WTC11 (cell line): ENCODE results near the gene TSPAN10. TPM values are rescaled to one million over a fixed set of nuclear protein-coding genes. Genes with fewer than 3 reads are reported as not detected.

Experiments
- ATAC-seq: fragments of 200-7000 bp; cut with Tn5 transposase; 2 replicates; pipeline ENCODE4 v1.10.0; 2021; ENCODE audit warnings: mild to moderate bottlenecking, moderate library complexity
- CTCF ChIA-PET: fragments of 300-600 bp; sonication (Branson Sonifier 250); formaldehyde crosslinking; loops from one replicate; lab custom pipeline; 2021; ENCODE audit warnings: antibody characterized with exemption; lab: Charles Lee
- POLR2A ChIA-PET: fragments of 350-600 bp; sonication (Branson Sonifier 250); formaldehyde crosslinking; loops from one replicate; lab custom pipeline; 2021; ENCODE audit warnings: antibody characterized with exemption; lab: Charles Lee
- DNase-seq: peaks from one replicate; pipeline ENCODE4 v3.0.0; 2021; ENCODE audit warnings: low spot score
- H3K27ac Mint-ChIP-seq: 2 replicates; pipeline ENCODE4 v1.8.0; 2021; ENCODE audit warnings: mixed read lengths
- H3K27me3 Mint-ChIP-seq: 2 replicates; pipeline ENCODE4 v1.8.0; 2021; ENCODE audit warnings: low read depth, mild to moderate bottlenecking, moderate library complexity, mixed read lengths
- H3K36me3 Mint-ChIP-seq: 2 replicates; pipeline ENCODE4 v1.8.0; 2021; ENCODE audit warnings: mixed read lengths
- H3K4me1 Mint-ChIP-seq: 2 replicates; pipeline ENCODE4 v1.8.0; 2022; ENCODE audit warnings: mixed read lengths
- H3K4me3 Mint-ChIP-seq: 2 replicates; pipeline ENCODE4 v1.8.0; 2021; ENCODE audit warnings: mild to moderate bottlenecking, moderate library complexity, mixed read lengths
- H3K9me3 Mint-ChIP-seq: 2 replicates; pipeline ENCODE4 v1.8.0; 2021; ENCODE audit warnings: mixed read lengths
- ATF1 ChIP-seq: sonication (generic); formaldehyde crosslinking; IDR thresholded peaks from 2 replicates; pipeline ENCODE4 v1.8.1; 2023; ENCODE audit warnings: mild to moderate bottlenecking, moderate library complexity, missing genetic modification reagents
- EMX1 ChIP-seq: fragments of 250-450 bp; sonication (Bioruptor Pico); IDR thresholded peaks from 2 replicates; pipeline ENCODE4 v1.8.0; 2021; ENCODE audit warnings: mild to moderate bottlenecking
- FOXJ3 ChIP-seq: sonication (generic); formaldehyde crosslinking; IDR thresholded peaks from 2 replicates; pipeline ENCODE4 v1.9.0; 2021; ENCODE audit warnings: missing genetic modification reagents, mild to moderate bottlenecking, borderline replicate concordance
- FOXK1 ChIP-seq: sonication (generic); formaldehyde crosslinking; IDR thresholded peaks from 2 replicates; pipeline ENCODE4 v1.8.0; 2022; ENCODE audit warnings: mild to moderate bottlenecking, moderate library complexity, missing genetic modification reagents
- GRHL2 ChIP-seq: fragments of 250-450 bp; sonication (Bioruptor Pico); IDR thresholded peaks from 2 replicates; pipeline ENCODE4 v1.8.0; 2022; ENCODE audit warnings: mild to moderate bottlenecking, moderate library complexity; ENCODE audit not compliant: insufficient replicate concordance, severe bottlenecking
- GTF2I ChIP-seq: fragments of 250-450 bp; sonication (Bioruptor Pico); conservative IDR thresholded peaks from 2 replicates; pipeline ENCODE4 v1.4.0; 2021; ENCODE audit warnings: mild to moderate bottlenecking
- IRF2 ChIP-seq: sonication (generic); formaldehyde crosslinking; IDR thresholded peaks from 2 replicates; pipeline ENCODE4 v1.8.0; 2022; ENCODE audit warnings: low read depth, missing genetic modification reagents, borderline replicate concordance
- JAZF1 ChIP-seq: fragments of 250-450 bp; sonication (Bioruptor Pico); IDR thresholded peaks from 2 replicates; pipeline ENCODE4 v1.9.0; 2021; ENCODE audit warnings: moderate library complexity, mild to moderate bottlenecking, inconsistent platforms
- MYBL2 ChIP-seq: sonication (generic); formaldehyde crosslinking; IDR thresholded peaks from 2 replicates; pipeline ENCODE4 v1.8.1; 2023; ENCODE audit warnings: mild to moderate bottlenecking, moderate library complexity, missing genetic modification reagents
- NFATC4 ChIP-seq: fragments of 250-450 bp; sonication (Bioruptor Pico); IDR thresholded peaks from 2 replicates; pipeline ENCODE4 v1.9.0; 2021; ENCODE audit warnings: mild to moderate bottlenecking
- NR1H2 ChIP-seq: sonication (generic); formaldehyde crosslinking; IDR thresholded peaks from 2 replicates; pipeline ENCODE4 v1.9.0; 2021; ENCODE audit warnings: mild to moderate bottlenecking, moderate library complexity, missing genetic modification reagents
- RELA ChIP-seq: sonication (generic); formaldehyde crosslinking; IDR thresholded peaks from 2 replicates; pipeline ENCODE4 v1.8.1; 2022; ENCODE audit warnings: missing genetic modification reagents, mild to moderate bottlenecking, borderline replicate concordance
- SMAD4 ChIP-seq: sonication (generic); formaldehyde crosslinking; IDR thresholded peaks from 2 replicates; pipeline ENCODE4 v1.8.0; 2022; ENCODE audit warnings: mild to moderate bottlenecking, missing genetic modification reagents
- SOX15 ChIP-seq: fragments of 250-450 bp; sonication (Bioruptor Pico); IDR thresholded peaks from 2 replicates; pipeline ENCODE4 v1.9.0; 2021; ENCODE audit warnings: mild to moderate bottlenecking
- TEAD1 ChIP-seq: sonication (generic); formaldehyde crosslinking; IDR thresholded peaks from 2 replicates; pipeline ENCODE4 v1.8.0; 2022; ENCODE audit warnings: mild to moderate bottlenecking, missing genetic modification reagents
- ZBTB21 ChIP-seq: sonication (generic); formaldehyde crosslinking; IDR thresholded peaks from 2 replicates; pipeline ENCODE4 v1.8.1; 2023; ENCODE audit warnings: mild to moderate bottlenecking, missing genetic modification reagents, borderline replicate concordance
- ZNF138 ChIP-seq: sonication (generic); formaldehyde crosslinking; conservative IDR thresholded peaks from 2 replicates; pipeline ENCODE4 v1.8.1; 2022; ENCODE audit warnings: mild to moderate bottlenecking, moderate library complexity, missing genetic modification reagents
- ZNF263 ChIP-seq: sonication (generic); formaldehyde crosslinking; IDR thresholded peaks from 2 replicates; pipeline ENCODE4 v1.8.1; 2022; ENCODE audit warnings: low read depth, mild to moderate bottlenecking, moderate library complexity, missing genetic modification reagents
- ZNF416 ChIP-seq: fragments of 250-450 bp; sonication (Bioruptor Pico); IDR thresholded peaks from 2 replicates; pipeline ENCODE4 v1.9.0; 2021; ENCODE audit warnings: mild to moderate bottlenecking, inconsistent platforms
- ZNF423 ChIP-seq: fragments of 250-450 bp; sonication (Bioruptor Pico); IDR thresholded peaks from 2 replicates; pipeline ENCODE4 v2.1.2; 2022; ENCODE audit warnings: mild to moderate bottlenecking, moderate library complexity
- total RNA-seq: library from RNA; stranded (reverse); gene quantifications from 3 replicates; pipeline ENCODE4 v1.2.3, GENCODE V29; 2021
- TF ChIP-seq, protein P1 (sequence below): sonication (generic); formaldehyde crosslinking; IDR thresholded peaks from 2 replicates; pipeline ENCODE4 v1.8.0; 2022; ENCODE audit warnings: mild to moderate bottlenecking, missing genetic modification reagents
- TF ChIP-seq, protein P2 (sequence below): sonication (generic); formaldehyde crosslinking; IDR thresholded peaks from 2 replicates; pipeline ENCODE4 v1.8.1; 2022; ENCODE audit warnings: mild to moderate bottlenecking, moderate library complexity, missing genetic modification reagents
- TF ChIP-seq, protein P3 (sequence below): sonication (generic); formaldehyde crosslinking; IDR thresholded peaks from 2 replicates; pipeline ENCODE4 v1.8.1; 2022; ENCODE audit warnings: missing genetic modification reagents, borderline replicate concordance
- TF ChIP-seq, protein P4 (sequence below): sonication (generic); formaldehyde crosslinking; IDR thresholded peaks from 2 replicates; pipeline ENCODE4 v1.8.1; 2023; ENCODE audit warnings: mild to moderate bottlenecking, missing genetic modification reagents, moderate library complexity
- TF ChIP-seq, protein P5 (sequence below): fragments of 250-450 bp; sonication (Bioruptor Pico); IDR thresholded peaks from 2 replicates; pipeline ENCODE4 v1.9.0; 2021; ENCODE audit warnings: mild to moderate bottlenecking
- TF ChIP-seq, protein P6 (sequence below): sonication (generic); formaldehyde crosslinking; IDR thresholded peaks from 2 replicates; pipeline ENCODE4 v1.8.0; 2022; ENCODE audit warnings: mild to moderate bottlenecking, missing genetic modification reagents
- TF ChIP-seq, protein P7 (sequence below): sonication (generic); formaldehyde crosslinking; IDR thresholded peaks from 2 replicates; pipeline ENCODE4 v1.8.0; 2023; ENCODE audit warnings: missing genetic modification reagents
- TF ChIP-seq, protein P8 (sequence below): fragments of 250-450 bp; sonication (Bioruptor Pico); IDR thresholded peaks from 2 replicates; pipeline ENCODE4 v2.1.2; 2022; ENCODE audit warnings: mild to moderate bottlenecking, moderate library complexity

TSPAN10 gene
- total RNA-seq, 1 experiment from 2014 or later = 1.5 TPM

DNA sequence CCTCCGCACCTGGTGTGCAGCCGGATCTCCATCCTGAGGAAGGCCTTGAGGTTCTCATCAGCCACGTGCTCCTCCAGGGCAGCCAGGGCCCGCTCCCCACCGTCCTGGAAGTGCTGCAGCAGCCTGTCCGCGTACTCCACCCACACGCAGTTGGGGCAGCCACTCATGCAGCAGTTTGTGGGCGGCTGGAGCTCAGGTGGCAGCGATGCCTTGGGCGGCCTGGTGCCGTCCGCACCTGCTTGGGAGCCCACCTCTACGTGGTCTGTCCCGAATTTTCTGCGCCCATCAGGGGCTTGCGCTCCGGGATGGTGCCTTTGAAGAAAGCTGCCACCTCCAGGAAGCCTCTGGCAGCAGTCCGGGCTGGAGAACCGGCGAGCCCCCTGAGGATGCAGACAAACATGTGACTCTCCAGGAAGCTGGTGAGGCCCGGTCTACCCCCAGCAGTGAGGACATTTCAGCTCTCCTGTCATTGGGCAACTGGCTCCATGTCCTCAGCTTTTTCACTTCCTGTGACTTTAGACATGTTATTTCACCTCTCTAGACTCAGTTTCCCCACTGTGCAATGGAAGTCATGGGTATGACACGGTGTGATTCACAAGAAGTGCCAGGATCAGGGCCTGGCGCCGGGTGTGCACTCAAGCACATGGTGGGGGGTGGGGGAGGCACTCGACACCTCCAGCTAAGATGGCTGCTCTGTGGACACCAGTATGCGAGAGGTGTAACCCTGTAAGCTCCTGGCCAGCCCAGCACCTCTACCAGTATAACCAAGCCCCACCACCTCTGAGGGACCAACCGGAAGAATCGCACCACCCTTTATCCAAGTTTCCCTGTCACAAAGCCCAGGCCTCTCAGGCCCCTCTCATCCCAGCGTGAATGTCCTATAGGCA is 28.5 kb downstream of the TSPAN10 start:
- ChIA-PET POLR2A (interaction anchor here (0.7 to 0.9 kb wide), 2 partner anchors 18 to 145 kb away, joined by 3 to 4 read pairs; partner anchors contain the start of genes ARL16 and HGS), CTCF (no interaction called here)
- Mint-ChIP-seq H3K27me3 (no peaks in the 10 kb centered on the region), H3K9me3 (no peaks in the 10 kb centered on the region), H3K4me1 (peaks cover 21% of the 10 kb centered on the region), H3K4me3 (peak overlapping the region; percentile 96), H3K36me3 (peaks cover 30% of the 10 kb centered on the region), H3K27ac (peak overlapping the region; percentile 96)
- ATAC-seq (peak; percentile 8), DNase-seq (no peak)
- no peak for TF ChIP-seq ZNF423
- TF ChIP-seq, protein P1, sequence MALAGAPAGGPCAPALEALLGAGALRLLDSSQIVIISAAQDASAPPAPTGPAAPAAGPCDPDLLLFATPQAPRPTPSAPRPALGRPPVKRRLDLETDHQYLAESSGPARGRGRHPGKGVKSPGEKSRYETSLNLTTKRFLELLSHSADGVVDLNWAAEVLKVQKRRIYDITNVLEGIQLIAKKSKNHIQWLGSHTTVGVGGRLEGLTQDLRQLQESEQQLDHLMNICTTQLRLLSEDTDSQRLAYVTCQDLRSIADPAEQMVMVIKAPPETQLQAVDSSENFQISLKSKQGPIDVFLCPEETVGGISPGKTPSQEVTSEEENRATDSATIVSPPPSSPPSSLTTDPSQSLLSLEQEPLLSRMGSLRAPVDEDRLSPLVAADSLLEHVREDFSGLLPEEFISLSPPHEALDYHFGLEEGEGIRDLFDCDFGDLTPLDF (CRISPR knock-in tag) = no peak
- no peak for TF ChIP-seq EMX1 (CRISPR knock-in tag)
- no peak for TF ChIP-seq GTF2I
- no peak for TF ChIP-seq RELA
- TF ChIP-seq, protein P2, sequence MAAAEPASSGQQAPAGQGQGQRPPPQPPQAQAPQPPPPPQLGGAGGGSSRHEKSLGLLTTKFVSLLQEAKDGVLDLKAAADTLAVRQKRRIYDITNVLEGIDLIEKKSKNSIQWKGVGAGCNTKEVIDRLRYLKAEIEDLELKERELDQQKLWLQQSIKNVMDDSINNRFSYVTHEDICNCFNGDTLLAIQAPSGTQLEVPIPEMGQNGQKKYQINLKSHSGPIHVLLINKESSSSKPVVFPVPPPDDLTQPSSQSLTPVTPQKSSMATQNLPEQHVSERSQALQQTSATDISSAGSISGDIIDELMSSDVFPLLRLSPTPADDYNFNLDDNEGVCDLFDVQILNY (CRISPR knock-in tag) = no peak
- TF ChIP-seq GRHL2 (CRISPR knock-in tag) = no peak
- no peak for TF ChIP-seq MYBL2 (CRISPR knock-in tag)
- TF ChIP-seq NFATC4 (CRISPR knock-in tag) = no peak
- TF ChIP-seq IRF2 (CRISPR knock-in tag) = no peak
- TF ChIP-seq, protein P3, sequence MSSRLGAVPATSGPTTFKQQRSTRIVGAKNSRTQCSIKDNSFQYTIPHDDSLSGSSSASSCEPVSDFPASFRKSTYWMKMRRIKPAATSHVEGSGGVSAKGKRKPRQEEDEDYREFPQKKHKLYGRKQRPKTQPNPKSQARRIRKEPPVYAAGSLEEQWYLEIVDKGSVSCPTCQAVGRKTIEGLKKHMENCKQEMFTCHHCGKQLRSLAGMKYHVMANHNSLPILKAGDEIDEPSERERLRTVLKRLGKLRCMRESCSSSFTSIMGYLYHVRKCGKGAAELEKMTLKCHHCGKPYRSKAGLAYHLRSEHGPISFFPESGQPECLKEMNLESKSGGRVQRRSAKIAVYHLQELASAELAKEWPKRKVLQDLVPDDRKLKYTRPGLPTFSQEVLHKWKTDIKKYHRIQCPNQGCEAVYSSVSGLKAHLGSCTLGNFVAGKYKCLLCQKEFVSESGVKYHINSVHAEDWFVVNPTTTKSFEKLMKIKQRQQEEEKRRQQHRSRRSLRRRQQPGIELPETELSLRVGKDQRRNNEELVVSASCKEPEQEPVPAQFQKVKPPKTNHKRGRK = no peak
- no peak for TF ChIP-seq TEAD1 (CRISPR knock-in tag)
- TF ChIP-seq, protein P4, sequence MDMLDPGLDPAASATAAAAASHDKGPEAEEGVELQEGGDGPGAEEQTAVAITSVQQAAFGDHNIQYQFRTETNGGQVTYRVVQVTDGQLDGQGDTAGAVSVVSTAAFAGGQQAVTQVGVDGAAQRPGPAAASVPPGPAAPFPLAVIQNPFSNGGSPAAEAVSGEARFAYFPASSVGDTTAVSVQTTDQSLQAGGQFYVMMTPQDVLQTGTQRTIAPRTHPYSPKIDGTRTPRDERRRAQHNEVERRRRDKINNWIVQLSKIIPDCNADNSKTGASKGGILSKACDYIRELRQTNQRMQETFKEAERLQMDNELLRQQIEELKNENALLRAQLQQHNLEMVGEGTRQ (CRISPR knock-in tag) = no peak
- TF ChIP-seq ZNF138 (CRISPR knock-in tag) = no peak
- no peak for TF ChIP-seq ZNF263 (CRISPR knock-in tag)
- no peak for TF ChIP-seq NR1H2
- TF ChIP-seq, protein P5, sequence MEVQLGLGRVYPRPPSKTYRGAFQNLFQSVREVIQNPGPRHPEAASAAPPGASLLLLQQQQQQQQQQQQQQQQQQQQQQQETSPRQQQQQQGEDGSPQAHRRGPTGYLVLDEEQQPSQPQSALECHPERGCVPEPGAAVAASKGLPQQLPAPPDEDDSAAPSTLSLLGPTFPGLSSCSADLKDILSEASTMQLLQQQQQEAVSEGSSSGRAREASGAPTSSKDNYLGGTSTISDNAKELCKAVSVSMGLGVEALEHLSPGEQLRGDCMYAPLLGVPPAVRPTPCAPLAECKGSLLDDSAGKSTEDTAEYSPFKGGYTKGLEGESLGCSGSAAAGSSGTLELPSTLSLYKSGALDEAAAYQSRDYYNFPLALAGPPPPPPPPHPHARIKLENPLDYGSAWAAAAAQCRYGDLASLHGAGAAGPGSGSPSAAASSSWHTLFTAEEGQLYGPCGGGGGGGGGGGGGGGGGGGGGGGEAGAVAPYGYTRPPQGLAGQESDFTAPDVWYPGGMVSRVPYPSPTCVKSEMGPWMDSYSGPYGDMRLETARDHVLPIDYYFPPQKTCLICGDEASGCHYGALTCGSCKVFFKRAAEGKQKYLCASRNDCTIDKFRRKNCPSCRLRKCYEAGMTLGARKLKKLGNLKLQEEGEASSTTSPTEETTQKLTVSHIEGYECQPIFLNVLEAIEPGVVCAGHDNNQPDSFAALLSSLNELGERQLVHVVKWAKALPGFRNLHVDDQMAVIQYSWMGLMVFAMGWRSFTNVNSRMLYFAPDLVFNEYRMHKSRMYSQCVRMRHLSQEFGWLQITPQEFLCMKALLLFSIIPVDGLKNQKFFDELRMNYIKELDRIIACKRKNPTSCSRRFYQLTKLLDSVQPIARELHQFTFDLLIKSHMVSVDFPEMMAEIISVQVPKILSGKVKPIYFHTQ = no peak
- TF ChIP-seq, protein P6, sequence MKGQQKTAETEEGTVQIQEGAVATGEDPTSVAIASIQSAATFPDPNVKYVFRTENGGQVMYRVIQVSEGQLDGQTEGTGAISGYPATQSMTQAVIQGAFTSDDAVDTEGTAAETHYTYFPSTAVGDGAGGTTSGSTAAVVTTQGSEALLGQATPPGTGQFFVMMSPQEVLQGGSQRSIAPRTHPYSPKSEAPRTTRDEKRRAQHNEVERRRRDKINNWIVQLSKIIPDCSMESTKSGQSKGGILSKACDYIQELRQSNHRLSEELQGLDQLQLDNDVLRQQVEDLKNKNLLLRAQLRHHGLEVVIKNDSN (CRISPR knock-in tag) = 0 out of 2 replicates have a peak, but pooled peaks have one; percentile 15
- TF ChIP-seq, protein P7, sequence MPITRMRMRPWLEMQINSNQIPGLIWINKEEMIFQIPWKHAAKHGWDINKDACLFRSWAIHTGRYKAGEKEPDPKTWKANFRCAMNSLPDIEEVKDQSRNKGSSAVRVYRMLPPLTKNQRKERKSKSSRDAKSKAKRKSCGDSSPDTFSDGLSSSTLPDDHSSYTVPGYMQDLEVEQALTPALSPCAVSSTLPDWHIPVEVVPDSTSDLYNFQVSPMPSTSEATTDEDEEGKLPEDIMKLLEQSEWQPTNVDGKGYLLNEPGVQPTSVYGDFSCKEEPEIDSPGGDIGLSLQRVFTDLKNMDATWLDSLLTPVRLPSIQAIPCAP (CRISPR knock-in tag) = peak; percentile 45; the same call in 1 of the 2 replicates
- TF ChIP-seq JAZF1 = no peak
- TF ChIP-seq FOXK1 (CRISPR knock-in tag) = no peak
- no peak for TF ChIP-seq ZNF416 (CRISPR knock-in tag)
- no peak for TF ChIP-seq SOX15
- no peak for TF ChIP-seq ATF1 (CRISPR knock-in tag)
- TF ChIP-seq FOXJ3 (CRISPR knock-in tag) = no peak
- no peak for TF ChIP-seq SMAD4 (CRISPR knock-in tag)
- TF ChIP-seq, protein P8, sequence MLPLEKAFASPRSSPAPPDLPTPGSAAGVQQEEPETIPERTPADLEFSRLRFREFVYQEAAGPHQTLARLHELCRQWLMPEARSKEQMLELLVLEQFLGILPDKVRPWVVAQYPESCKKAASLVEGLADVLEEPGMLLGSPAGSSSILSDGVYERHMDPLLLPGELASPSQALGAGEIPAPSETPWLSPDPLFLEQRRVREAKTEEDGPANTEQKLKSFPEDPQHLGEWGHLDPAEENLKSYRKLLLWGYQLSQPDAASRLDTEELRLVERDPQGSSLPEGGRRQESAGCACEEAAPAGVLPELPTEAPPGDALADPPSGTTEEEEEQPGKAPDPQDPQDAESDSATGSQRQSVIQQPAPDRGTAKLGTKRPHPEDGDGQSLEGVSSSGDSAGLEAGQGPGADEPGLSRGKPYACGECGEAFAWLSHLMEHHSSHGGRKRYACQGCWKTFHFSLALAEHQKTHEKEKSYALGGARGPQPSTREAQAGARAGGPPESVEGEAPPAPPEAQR (CRISPR knock-in tag) = no peak
- no peak for TF ChIP-seq ZBTB21
